Activated naive CD8-positive, alpha-beta T cell treated with anti-CD3 and anti-CD28 coated beads, Interleukin-2, amount 50 U/mL, for 16 hours (primary cell): ENCODE results near the gene KIAA1191.

Experiments used
- DNase-seq: peaks from one replicate; pipeline ENCODE4 v3.0.0-alpha.2; 2020; ENCODE audit warnings: low read depth, low spot score

Gene KIAA1191

DNA sequence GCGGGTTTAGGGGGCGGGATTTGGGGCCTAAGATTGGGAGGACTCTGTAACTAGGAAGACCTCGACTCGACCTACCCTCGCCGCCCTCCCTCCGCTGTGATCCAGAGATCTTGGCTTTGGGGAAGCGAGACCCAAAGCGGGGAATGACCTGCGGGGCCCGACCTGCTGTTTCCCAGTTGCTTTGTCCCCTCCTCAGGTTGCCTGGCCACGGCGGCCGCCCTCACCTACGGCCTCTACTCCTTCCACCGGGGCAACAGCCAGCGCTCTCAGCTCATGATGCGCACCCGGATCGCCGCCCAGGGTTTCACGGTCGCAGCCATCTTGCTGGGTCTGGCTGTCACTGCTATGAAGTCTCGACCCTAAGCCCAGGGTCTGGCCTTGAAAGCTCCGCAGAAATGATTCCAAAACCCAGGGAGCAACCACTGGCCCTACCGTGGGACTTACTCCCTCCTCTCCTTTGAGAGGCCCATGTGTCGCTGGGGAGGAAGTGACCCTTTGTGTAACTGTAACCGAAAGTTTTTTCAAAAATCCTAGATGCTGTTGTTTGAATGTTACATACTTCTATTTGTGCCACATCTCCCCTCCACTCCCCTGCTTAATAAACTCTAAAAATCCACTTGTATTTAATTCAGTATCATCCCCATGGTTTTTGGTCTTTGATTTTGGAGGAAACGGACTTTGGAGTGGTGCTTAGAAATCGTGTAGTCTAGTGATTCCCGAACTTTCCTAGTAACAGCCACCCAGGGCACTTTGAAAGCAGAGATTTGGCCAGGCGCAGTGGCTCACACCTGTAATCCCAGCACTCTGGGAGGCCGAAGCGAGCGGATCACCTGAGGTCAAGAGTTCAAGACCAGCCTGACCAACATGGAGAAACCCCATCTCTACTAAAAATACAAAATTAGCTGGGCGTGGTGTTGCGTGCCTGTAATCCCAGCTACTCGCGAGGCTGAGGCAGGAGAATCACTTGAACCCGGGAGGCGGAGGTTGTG lies 27.9 kb upstream of the KIAA1191 start:
- DNase-seq = no peak

DNA sequence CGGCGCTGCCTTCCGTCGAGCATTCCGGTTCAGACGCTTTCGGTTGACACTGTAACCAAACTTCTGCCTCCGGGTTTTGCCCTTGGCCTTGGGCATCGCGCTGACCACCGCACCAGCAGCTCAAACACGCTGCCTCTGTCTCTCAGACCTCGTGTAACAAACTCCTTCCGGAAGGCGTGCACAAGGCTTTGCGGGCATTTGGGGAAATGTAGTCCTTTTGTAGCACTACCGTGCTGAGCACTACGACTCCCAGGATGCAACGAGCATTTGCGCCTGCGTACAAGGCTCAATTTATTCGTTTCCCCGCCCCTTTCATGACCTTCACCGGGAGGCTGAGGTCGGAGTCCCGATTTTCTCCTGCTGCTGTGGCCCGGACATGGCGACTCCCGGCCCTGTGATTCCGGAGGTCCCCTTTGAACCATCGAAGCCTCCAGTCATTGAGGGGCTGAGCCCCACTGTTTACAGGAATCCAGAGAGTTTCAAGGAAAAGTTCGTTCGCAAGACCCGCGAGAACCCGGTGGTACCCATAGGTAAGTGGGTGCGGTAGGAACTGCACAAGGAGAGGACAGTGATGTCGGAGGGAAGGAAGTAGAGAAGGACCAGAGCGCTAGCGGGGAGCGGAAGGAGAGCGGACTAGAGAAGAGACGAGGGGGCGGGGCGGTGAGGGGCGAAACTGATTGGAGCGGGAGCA lies 27.0 kb upstream of the KIAA1191 start, which contains the start of the genes HIGD2A and NOP16:
HIGD2A (plus strand) TSS at position 308 of the 691 bp plus-strand sequence; CDS start at position 377, 69 bp downstream.
NOP16 (minus strand) TSS at position 155 of the 691 bp plus-strand sequence; CDS start at position 96, 59 bp downstream.
- DNase-seq = peak; percentile 100

DNA sequence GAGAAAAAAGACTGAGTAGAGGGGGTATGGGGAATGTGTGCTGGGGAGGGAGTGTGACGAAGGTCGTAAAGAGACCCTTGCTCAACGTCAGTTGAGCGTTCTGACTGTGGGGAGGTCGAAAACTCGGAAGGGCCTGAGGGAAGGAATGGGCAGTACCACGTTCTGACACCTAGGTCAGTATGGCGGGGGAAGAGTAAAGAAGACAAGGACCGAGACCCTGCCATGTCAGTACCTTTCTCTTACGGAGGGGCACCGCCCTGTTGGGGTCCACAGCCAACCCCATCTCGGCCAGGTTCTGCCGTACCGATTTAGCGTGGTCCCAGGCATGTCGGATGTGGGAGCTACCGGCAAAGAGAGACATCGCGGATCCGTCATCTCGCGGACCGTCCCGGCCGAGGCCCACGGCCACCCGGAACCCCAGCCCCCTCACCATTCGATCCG lies 26.5 kb upstream of the KIAA1191 start:
- no peak for DNase-seq

DNA sequence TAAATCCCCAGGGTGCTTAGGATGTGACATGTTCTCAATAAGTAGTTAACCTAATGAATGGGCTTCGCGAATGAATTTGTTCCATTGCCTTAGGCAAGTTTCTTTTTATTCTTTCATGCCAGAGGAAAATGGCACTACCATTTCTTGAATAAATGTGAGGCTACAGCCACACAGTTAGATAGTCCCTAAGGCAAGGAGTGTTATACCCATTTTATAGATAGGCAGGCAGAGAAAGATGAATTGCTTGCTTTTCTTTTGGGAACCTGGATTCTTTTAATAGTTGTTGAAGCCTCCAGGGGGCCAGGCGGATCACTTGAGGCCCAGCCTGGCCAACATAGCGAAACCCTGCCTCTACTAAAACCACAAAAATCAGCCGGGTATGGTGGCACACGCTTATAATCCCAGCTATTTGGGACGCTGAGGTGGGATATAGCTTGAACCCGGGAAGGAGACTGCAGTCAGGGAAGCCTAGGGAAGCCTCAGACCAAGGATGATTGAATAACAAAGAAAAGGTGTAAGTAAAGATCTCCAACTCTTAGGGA lies 25.9 kb upstream of the KIAA1191 start:
- DNase-seq = no peak

DNA sequence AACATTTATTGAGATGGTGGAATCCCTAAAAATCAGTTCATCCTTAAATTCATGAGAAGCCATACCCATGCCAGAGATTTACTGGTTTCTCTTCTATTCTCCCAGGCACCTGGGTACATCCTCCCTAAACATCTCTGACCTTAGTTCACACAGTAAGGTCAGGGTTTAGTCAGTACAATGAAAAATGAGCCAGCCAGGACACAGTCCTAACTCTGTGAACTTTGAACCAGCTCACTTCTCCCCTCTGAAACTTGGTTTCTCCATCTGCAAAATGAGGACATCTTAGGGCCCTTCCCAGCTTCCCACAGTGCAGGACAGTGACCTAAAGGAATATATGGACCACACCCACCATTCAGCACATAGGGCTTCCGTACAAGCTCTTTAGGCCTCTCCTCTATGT lies 24.9 kb upstream of the KIAA1191 start:
- no peak for DNase-seq

DNA sequence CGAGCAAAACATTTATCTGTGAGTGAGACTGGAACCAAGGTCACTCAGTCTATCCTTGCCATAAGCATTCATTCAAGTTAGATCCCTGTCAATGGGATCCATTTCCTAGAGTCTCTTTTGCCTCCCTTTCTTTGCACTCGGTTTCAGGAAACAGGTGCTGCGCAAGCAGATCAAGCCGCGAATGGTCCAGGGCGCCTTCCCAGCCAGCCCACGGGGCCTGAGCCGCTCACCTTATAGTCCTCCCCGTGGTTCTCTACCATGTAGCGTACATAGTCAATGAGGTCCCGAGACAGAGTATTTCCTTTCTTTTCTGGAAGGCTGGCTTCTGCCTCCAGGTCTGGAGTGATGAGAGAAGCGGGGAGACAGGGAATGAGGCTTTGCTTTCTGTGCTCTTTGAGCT lies 23.4 kb upstream of the KIAA1191 start:
- DNase-seq = no peak

DNA sequence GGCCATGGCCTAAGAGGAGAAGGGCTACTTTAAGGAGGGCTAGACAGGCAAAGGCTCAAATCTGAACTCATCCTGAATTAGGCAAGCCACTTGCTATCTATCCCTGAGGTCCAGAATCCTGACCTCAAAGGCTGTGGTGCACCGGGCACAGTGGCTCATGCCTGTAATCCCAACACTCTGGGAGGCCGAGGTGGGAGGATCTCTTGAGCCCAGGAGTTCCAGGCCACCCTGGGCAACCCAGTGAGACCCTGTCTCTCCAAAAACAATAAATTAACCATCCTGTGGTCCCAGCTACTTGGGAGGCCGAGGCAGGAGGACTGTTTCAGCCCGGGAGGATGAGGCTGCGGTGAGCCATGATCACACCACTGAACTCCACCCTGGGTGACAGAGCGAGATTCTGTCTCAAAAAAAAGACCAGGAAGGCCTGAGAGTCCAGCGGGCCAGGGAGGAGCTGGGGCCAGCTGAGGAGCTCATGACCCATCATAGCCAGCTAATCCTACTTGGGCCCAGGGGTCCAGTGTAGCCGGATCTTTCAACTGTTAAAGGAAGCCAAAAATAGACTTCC lies 22.9 kb upstream of the KIAA1191 start:
- no peak for DNase-seq

DNA sequence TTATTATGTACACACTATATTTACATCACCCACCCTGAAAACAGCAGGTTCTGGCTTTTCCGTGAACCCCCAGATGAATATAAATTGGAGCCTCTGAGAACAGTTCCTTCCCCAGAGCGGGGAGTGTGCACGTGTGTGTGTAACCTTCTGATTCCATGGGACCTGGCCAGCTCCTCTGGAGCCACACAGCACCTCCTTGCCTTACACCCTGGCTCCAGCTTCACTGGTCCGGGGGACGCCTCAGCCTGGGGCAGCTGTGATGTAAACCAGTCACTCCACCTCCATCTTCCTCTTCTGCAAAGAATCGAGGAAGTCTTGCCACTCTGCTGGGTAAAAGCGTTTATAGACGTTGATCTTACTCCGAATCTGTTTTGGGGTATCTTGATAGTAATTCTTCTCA lies 22.4 kb upstream of the KIAA1191 start:
- DNase-seq = no peak

DNA sequence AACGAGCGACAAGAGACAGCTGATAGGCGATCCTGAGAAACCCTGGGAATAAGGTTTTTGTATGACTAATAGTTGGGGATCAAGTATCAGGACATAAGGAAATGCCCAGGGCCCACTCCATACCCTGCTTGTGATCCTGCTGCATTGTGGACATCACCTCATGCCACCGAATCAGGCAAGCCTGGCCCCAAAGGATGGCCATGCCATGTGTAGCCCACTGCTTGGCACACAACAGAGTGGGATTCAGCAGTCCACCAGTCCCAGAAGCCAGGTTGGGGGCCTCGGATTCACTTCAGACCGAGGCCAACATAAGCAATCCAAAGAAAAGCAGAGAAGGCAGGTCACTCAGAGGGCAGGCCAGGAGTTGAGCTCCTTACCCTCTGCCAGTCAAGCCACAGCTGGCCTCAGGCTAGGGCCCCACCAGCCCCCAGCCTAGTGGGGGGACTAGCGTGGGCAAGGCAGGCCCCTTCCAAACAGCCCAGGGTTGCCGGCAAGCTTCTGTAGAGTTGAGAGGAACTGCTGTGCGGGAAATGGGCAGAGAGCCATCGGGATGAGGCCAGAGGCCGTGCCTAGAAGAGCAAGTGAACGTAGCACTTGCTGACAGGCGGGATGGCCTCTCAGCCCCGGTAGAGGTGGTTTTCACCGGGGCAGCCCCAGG lies 21.8 kb upstream of the KIAA1191 start:
- DNase-seq = no peak

DNA sequence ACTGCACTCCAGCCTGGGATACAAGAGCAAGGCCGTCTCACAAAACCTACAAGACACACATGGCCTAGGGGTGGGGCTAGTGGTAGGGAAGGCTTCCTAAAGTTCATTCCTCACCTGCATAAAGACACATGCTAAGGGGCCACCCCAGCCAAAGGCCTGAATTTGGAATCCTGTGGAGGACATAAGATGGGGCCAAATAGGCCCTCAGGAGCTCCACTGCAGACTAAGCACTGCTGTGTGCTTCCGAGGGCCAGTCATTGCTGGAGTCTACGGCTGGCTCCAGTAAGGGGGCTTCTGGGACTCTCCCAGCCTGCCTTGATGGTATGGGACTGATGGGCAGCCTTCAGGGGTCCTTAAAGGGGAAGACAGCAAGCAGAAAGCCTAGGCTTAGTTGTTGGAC lies 21.2 kb upstream of the KIAA1191 start:
- DNase-seq = no peak

DNA sequence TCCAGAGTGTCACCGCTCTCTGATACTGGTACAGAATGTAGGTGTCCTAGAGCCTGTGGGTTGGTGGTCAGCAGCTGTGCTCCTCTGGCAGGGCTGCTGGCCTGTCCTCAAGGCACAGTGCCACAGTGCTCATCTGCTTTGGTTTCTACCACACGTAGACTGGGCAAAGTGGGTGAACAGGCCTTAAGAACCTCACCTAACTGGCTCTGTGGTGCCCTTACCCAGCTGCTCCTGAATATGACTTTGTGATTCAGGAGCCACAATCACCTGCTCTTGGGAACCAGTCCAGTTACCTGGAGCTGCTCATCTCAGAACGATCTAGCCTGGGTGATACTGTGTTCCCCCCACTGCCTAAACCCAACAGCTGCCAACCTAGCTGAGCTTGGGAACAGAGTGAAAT lies 20.4 kb upstream of the KIAA1191 start:
- DNase-seq = no peak

DNA sequence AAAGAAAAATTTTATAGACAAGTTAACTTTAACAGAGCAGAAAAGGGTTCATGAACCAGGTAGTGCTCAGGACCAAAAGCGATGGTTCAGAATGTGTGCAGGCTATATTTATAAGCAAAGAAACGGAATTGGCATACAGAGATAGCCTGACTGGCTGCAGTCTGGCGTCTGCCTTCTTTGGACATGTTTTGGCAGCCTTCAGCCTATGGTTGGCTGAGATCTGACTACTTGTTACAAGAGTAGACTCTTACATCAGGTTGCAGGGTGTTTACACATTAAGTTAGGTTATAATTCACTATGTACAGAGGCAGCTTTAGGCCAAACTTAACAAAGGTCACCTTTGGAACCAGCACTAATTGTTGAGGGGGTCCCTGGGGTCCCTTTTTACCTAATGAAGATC lies 19.9 kb upstream of the KIAA1191 start:
- no peak for DNase-seq

DNA sequence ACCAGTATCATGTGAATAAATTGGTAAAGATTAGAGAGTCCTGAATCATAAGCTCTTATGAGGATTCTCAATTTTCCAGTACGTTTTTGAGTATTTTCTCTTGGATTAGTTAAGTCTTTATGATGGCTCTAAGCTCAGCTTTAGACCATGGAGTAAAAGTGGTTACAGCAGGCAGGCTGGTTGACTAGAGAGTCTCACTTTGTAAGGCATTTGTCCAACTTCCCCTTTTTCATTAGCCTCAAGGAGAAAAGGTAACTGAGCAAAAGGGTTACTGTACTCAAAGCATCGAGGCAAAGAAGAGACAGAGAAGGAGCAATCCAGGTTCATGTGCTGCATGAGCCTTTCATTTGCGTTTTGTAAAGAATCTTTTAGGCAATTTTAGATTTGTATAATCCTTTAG lies 18.3 kb upstream of the KIAA1191 start:
- DNase-seq = no peak

DNA sequence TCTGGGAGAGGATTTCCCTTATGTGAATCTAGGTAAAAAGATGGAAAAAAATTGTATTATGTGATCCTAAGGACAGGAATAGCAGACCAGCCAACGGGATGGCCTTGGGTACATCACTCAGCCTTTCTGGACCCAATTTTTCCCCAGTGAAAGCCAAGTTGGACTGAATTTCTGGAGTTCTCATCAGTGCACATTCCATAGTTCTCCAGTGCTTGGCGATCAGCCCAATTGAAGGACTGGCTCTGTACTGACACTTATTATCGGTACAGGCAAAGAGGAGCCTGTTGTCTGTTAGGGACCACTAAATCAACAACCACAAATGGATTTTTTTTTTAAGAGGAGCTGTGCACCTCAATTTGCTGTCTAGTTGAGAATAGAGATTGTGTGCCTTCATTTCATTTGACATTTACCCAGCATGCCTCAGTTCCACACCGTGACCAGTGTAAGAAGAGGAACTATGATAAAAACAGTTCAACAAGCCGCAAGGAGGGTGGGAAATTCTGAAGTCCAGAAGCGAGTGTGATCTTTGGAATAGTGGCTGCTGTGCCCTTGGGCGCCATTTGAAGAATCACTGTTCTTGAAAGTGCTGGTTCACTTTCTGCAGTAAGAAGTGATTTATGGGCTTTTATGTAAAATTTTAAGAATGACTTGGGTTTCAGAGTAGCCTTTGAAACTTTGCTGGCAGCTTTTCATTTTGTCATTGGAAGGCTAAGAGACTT lies 11.7 kb upstream of the KIAA1191 start:
- no peak for DNase-seq

DNA sequence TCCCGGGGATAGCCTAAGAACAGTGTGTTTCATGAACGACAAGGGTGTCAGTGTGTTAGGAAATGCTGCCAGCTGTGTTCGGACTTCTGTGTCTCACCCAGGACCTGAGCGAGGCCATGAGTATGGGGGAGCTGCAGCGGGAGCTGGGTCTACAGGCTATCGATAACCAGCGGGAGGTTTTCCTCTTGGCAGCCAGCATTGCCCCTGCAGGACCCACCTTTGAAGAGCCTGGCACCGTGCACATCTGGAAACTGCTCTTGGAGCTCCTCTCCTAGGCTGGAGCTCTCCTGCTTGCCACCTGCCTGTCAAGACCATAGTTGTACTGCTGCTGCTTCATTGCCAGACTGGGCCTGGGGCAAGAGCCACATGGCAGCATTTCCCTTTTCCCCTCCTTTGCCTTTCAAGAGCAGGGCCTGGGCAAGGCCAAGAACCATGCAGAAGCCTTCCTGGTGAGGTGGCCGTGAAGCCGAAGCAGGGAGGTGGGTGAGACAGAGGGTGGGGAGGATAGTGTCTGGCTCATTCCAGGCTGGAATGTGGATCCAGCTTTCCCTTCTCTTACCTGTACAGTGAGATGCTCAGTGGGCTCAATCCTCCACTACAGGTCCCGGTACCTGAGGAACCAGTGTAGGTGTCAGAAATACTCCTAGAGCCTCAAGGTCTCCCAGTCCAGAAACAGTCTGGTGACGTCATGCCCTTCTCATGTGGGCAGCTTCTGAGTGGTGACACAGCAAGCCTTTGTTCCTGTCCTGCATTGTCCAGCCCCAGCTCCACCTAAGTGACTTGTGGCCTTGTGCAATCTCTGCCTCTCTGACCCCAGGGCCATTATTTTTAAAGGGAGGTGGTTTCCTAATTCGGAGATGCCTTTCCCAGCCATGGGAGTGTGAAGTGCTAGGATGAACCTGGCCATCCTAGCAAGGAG lies 10.3 kb upstream of the KIAA1191 start:
- DNase-seq = no peak

DNA sequence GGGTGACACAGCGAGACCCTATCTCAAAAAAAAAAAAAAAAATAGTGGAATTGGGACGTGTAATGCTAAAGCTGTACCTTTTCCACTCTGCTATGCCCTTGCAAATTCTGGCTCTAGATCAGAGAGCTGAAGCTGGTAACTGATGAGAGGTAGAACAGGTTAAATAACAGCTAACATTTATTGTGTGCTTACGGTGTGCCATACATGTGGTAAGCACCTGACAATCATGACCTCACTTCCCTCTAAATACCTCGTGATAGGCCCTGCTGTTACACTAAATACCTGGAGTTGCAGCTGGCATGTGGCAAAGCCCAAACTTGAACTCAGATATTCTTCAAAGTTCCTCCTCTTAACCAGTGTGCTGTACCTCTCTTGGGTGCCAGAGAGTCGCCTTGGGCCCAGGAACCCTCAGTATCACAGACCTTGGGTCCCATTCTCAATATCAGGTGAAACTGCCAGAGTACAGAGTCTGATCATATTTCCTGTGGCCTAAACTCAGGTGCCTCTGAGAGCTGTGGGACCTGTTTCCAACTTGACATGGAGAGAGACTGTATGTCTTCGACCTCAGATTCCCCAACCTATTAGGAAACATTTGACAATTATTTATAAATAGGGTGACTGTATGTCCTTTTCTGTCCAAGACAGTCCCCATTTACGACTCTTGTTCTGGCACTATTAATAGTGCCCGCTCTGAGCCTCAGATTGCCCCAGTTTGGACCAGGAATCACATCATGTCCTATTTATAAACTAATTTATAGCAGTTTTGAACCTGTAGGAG lies 8.6 kb upstream of the KIAA1191 start:
- no peak for DNase-seq

DNA sequence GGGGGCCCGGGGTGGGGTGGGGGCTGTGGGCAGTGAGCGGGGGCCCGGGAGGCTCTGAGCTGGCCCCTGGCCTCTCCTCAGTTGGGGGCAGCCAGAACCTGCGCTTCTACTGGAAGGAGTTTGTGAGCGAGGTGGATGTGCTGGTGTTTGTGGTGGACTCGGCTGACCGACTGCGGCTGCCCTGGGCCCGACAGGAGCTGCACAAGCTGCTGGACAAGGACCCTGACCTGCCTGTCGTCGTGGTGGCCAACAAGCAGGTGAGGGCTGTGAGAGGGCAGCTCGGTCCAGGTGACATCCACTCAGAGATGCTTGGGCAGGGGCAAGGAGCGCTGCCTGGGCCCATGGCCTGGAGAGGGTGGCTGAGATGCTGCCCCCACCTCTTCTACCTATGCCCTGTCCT lies 7.2 kb upstream of the KIAA1191 start:
- DNase-seq = no peak

DNA sequence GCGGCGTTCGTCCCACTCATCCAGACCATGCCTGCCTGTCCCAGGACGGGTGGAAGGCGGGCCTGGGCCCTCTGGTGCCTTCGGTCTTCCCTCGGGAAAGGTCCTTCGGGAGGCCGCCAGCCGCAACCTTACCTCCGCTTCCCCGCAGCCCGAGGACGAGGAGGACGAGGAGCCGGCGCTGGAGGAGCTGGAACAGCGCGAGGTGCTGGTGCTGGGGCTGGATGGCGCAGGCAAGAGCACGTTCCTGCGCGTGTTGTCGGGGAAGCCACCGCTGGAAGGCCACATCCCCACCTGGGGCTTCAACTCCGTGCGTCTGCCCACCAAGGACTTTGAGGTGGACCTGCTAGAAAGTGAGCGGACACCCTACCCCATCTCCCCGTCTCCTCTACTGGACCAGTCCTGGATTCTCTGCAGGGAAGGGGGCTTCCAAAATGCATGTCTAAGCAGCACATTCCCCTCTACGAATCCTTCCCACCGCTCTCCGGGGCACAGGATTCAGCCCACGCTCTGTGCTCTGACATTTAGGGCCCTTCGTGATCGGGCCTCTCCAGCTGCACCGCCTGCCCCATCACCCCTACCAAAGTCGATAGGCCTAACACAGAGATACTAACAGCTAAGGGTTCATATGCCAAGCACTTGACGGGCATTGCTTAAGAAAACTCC lies 4.8 kb upstream of the KIAA1191 start:
- DNase-seq = no peak
